Stimulated activated CD8-positive, alpha-beta memory T cell treated with anti-CD3 and anti-CD28 coated beads, Interleukin-2, amount 100 ng/mL, for 48 hours (primary cell): ENCODE measurements around the gene TSHZ2.

Source experiments
- DNase-seq, 2 donors: peaks; one replicate each; pipeline ENCODE4 v3.0.0-alpha.2; 2020; ENCODE audit warnings: low read depth in 2 of 2

TSHZ2 gene

DNA sequence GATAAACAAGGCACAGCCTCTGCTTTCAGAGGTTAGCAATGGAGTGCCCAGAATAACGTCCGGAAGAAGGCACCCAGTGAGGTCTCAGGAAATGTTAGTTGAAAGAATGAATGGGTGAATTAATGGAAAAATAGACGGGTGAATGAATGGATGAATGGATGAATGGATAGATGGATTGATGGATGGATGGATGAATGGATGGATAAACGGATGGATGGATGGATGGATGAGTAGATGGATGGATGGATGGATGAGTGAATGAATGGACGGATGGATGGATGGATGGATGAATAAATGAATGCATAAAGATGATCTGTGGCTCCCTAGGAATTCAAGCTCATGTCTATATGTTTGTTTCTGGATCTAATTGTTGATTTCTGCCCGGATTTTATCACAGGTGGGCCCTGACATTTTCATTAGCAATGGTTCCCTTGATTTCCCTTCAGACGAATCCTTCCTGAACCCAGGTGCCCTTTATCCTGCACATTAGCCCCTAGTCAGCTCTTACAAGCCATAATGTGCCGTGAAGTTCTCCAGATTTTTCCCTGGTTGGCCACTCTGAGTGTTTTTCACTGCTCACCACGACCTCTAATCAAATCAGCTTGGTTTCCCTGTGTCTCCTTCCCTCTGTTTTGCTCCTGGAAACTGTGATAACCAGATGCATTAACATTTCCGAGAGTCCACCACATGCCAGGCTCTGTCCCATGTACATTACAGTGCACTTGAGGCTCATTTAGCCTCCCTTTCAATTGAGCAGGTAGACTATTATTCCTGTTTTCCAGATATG lies 22.2 kb downstream of the TSHZ2 start:
- DNase-seq = no peak

DNA sequence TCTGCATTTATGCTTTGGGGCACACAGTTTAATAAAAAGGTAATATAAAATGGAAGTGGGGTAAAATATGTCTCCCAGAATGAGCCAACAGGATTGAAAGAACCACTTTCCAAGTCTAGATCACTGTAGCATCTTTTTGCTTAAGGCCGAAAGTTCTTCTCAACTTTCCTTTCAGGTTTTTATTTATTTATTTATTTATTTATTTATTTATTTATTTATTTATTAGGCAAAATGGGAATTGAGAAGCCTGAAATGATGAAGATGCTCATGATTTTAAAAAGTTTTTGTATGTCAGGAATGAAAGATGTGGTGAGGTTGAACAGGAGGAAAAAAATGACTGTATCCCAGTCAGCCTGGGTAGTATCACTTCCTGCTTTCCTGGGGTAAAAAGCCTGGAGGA lies 24.0 kb downstream of the TSHZ2 start:
- no peak for DNase-seq

GRCh38 chr20:52996658-52997057 lies 24.5 kb downstream of the TSHZ2 start:
- DNase-seq = no peak

DNA sequence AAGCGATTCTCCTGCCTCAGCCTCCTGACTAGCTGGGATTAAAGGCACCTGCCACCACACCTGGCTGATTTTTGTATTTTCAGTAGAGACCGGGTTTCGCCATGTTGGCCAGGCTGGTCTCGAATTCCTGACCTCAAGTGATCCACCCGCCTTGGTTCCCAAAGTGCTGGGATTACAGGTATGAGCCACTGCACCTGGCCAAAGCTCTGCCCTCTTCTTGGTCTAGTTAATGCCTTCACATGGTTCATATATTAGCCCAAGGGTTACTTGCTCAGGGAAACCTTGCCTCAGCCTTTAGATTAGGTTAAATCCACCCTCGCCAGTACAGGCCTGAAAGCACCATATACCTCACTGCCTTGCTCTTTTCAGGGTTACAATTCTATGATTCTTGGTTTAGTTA lies 26.1 kb downstream of the TSHZ2 start:
- DNase-seq = no peak

- no peak for DNase-seq
Measured at GRCh38 chr20:52999040-52999439, 26.9 kb downstream of the TSHZ2 start.

DNA sequence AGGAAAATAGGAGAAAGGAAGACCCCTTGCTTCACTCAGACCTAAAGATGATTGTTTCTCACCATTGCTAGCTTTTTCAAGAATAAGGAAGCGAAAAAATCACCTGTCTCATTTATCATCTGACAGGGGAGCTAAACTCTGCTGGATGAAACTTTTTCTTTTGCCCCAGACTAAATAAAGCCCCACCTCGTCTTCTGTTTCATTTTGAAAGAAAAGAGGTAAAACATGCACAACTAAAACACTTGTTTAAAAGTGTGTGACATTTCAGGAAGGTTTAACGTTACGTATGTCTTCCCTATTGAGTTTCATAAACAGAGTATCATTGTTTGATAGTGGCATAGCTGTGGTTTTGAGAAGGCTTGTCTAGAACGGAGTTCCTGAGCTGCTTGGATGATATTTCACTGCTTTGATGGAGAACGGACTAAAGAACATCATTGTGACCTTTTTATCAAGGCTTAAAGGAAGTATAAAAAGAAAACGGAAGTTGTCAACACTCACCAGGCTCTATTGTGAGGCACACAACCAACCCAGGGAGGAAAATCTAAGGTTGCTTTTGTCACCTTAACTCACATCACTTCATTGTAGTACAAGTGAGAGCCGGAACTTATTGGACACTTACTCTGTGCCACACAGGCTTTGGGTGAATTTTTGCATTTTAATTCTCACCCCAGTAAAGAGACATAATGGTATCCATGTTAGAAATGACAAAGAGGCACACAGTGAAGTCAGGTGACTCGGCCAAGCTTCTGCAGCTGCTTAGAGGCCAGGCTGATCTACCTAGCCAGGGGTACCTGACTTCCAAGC lies 29.5 kb downstream of the TSHZ2 start:
- DNase-seq = no peak

DNA sequence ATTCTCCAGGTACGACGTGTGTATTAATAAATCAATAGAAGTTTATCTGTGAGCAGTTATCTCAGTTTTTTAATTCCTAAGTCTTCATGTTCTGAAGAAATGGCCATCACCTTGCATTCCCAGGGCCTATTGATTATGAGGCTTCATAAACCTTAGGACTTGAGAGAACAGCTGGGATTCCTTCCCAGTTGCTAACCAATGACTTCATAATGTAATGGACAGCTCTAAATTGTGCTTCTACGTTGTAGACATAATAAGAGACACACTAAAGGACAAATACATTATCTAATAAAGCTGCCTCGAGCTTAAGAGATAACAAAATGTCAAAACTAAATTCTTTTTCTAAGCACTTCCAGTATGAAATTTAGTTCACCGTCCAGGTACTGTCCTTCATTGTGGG lies 30.6 kb downstream of the TSHZ2 start:
- DNase-seq = no peak

- no peak for DNase-seq
Measured at GRCh38 chr20:53003420-53004154, 31.4 kb downstream of the TSHZ2 start.

- DNase-seq = no peak
Measured at GRCh38 chr20:53004267-53004813, 32.2 kb downstream of the TSHZ2 start.

DNA sequence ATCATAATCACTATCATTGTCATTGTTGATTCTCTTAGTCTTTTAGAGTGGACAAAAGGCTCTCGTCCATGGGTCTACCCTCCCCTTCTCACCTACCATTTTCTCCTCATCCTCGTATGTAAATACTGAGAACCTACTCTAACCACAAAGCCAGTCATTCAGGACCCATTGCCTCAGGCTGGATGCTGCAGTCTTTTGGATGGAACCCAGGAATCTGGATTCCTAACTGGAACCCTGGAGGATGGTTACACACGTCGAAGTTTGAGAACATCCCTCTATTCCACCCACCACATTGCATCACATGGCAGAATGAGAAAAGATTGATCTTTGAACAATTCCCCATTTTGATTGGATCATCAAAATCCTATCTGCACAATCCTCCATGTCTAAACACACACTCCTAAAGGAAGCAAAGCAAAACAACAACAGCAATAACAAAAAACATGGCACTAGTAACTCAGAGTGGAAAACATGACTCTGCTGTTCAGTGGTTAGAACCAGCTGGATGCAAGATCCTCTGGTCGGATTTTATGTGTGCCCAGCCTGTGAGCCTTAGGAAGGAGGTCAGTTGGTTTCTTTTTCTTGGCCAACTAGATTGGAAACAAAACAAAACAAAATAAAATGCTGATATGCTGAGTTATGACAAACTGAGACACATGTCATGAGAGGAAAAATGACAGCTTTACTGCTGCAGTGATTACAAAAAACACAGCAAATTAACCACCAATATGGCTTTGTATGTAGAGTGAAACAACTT lies 38.0 kb downstream of the TSHZ2 start:
- DNase-seq = no peak

DNA sequence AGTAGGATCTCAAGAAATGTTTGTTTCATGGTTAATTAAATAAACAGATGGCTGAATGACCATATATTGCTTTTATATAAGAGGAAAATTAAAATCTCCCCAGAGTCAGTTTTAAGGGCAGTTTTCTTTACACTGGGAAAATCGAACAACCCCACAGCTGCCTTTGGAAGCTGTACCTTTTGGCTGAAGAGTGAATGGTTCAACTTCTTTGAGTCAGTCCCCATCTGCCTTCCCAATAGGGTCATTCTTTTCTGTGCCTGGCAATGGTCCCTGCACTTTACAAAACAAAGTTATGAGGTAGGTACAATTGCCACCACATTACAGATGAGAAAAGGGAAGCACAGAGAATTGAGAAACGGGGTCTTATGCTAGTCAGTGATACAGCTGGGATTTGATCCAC lies 39.5 kb downstream of the TSHZ2 start:
- no peak for DNase-seq

- no peak for DNase-seq
Measured at GRCh38 chr20:53013183-53013582, 41.0 kb downstream of the TSHZ2 start.

DNA sequence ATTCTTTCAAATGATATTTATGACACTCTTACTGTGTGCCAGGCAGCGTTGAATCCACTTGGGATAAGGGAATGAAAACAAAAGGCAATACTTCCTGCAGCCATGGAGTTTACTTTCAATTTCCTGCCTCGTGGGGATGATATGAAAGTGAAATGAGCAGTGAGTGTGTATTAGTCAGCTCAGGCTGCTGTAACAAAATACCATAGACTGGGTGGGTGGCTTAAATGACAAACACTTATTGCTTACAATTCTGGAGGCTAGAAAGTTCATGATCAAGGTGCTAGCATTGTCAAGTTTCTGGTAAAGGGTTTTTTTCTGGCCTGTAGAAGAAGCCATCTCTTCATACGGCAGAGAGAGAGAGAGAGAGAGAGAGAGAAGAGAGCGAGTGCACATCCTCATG lies 41.7 kb downstream of the TSHZ2 start:
- no peak for DNase-seq

DNA sequence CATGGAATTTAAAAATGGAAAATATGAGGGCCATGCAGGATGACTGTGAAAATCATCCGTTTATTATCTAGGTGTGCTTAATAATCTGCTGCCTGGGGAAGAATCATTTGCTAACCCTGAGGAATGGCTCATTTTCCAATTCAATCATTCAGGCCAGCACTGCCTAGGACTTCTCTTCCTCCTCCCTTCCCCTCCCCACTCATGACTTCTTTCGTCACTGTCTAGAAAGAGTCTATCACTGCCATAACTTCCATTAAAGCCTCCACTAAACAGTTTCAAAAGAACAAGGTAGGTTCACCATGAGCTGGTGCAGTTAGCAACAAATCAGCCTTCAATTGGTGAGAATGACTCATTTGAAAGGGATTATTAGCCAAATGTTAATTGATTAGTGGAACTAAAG lies 43.9 kb downstream of the TSHZ2 start:
- no peak for DNase-seq

- no peak for DNase-seq
Measured at GRCh38 chr20:53016534-53017042, 44.4 kb downstream of the TSHZ2 start.

DNA sequence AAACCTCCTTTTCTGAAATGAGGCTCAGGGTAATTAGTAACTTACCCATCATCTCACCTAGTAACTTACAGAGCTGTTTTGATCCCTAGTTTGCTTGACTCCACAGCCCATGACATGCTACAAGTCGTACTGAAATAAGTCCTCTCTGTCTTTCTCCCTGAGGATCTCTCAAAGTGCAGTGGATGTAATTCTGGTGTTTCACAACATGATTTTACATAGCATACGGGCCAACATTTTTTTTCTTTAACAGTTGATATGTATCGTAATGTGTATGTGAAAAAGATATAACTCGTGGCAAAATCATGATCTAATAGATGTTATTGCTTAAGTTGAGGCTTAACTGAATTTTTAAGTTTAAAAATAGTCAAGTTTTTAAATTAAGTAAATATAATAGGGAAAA lies 45.0 kb downstream of the TSHZ2 start:
- DNase-seq = no peak

DNA sequence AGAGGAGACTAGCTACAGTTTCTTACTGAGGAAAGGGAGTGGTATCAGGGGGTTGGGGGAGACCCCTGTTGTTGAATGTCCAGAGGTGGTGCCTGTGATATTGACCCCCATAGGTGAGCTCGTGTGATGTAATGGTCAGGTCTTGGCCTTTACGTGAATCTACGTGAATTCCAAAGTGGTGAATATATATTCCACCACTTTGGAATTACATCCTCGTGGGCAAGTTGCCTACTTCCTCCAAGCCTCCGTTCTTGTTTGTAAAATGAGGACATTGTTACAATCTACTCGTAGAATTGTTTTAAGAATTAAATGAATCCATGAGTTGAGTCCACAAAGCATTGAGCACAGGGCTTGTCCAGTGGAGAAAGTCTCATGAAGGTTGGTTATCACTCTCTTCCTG lies 47.3 kb downstream of the TSHZ2 start:
- DNase-seq = no peak

DNA sequence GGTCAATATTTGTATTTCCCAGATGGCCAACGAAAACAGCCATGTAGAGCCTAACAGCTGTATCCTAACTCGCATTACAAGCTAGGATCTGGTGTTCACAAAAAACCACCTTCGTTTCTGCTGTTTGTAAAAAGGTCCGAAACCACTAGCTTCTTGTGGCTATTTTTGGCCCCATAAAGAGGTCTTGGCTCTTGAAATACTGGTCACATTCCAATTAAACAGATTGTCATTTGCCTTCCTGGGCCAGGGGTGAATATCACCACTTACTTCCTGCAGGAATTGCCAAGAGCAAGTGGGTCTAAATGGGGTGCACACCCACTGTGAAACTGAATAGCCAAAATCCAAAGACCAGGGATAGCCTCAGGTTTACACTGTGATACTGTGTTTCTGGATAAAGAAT lies 48.2 kb downstream of the TSHZ2 start:
- DNase-seq = no peak

DNA sequence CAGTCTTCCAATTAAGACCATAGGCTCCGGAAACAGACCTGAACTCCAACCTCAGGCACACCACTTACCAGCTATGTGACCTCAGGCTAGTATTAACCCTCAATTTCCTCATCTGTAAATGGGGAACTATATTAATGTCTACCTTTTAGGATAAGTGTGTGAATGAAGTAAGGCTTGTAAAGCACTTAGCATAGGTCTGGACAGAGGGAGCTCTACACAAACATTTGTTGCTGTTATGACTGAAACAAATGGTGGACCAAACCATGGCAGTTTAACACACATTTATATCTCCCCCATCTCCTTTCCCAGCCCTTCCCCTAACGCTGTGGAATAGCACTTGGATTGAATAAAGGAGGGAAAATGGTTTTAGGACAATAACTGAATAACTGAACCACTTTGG lies 48.7 kb downstream of the TSHZ2 start:
- no peak for DNase-seq

DNA sequence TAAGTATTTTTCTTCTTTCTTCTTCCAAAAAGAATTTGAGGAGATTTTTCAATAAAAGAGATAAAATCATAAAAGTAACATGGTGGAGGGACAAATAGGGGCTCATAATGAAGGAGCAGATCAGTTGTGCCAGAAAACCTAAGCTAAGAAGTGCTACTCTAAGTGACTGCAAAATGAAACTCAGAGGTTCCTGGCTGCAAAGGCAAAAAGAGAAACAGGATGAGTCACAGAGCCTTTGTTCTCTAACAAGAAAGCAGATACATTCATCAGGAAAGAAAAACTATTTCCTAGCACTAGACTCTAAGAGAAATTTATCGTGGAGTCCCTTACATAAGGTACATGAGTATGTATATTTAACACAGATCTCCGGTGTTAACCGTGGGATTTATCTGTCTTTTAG lies 49.8 kb downstream of the TSHZ2 start:
- DNase-seq = no peak

GRCh38 chr20:53023732-53024520 lies 51.8 kb downstream of the TSHZ2 start:
- DNase-seq = no peak
